T follicular helper cell (primary cell): ENCODE data around the gene CHD6.

Experiments used
- DNase-seq: peaks from one replicate; pipeline ENCODE4 v3.0.0-alpha.2; 2020; ENCODE audit warnings: low read depth

Gene CHD6

DNA sequence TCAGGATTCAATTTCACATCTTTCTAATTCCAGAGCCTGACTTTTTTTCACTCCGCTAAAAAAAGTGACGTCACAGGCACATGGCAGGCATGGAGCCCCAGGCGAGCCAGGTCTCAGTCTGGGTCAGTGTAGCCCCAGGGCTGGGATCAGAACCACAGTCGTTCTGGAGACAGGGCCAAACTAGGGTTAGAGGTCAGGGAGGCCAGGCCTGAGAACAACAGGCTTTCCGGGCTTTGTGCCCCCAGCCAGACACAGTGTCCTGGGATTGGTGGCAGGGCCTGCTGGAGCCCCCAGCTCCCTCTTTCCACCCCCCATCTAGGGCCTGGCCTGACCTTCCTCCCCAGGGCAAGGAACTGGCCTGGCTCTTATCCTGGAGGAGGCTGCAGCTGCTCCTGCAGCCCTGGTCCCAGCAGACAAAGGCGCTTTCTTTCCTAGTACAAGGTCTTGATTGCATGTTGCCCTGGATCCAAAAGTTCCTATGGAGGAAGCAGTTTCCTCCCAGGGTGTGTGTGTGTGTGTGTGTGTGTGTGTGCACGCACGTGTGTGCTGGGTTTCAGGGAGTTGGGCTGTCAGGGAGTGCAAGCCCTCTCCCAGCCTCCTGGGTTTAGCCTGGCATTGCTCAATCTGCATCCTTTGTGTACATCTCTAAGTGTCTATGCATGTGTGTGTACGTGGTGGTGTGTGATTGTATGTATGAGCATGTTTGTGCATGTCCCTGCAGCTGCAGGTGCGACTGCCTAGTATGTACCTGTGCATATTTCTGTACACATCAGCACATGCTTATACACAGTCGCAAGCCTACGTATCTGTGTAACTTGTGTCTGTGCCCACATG lies 225.1 kb downstream of the CHD6 start:
- DNase-seq = no peak

- DNase-seq = no peak
These were observed 225.9 kb downstream of the CHD6 start for GRCh38 chr20:41392295-41392694.

GRCh38 chr20:41391587-41392001 lies 226.6 kb downstream of the CHD6 start:
- DNase-seq = no peak

- DNase-seq = no peak
These were observed 227.3 kb downstream of the CHD6 start for GRCh38 chr20:41390889-41391288.

- no peak for DNase-seq
These were observed 230.7 kb downstream of the CHD6 start for GRCh38 chr20:41387444-41387851.

DNA sequence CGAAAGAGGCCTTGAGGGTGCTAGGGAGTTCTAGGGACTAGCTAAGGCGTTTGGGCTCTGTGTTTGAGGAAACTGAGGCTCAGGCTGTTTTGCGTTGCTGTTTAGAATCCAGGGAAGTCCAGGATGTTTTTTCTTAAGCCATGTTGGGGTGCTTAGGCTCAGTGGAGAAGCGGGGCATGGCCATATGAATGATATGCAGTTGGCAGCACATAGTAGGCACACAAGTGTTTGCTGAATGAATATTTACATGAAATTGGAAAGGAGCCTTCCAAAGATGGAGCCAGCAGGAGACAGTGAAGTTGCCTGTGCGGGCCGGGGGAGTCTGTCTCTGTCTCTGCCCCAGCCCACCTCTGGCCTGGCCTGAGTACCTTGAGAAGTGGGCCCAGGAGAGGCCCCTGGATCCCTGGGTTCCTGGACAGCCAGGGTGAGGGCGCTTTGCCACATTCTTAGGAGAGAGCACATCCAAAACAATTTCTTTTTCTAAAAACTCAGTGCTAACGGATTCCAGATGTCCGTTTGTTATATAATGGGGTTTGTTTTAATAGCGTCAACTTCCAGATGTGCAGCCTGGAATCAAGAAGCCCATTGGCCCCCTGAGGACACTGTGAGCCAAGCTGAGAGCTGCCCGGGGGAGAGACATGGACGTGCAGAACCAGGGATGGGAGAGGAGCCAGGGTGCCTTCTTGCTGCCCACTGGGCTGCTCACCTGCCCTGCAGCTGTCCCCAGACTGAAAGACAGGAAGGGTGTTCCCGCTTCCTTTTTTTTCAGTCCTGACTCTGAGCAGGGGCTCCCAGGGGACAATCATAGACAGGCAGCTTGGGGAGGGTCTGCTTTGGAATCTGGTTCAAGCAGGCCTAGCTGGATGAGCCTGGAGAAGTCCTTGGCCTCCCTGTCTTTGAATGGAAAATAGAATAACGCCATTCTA lies 231.4 kb downstream of the CHD6 start:
- no peak for DNase-seq

- DNase-seq = no peak
These were observed 235.3 kb downstream of the CHD6 start for GRCh38 chr20:41382791-41383305.

DNA sequence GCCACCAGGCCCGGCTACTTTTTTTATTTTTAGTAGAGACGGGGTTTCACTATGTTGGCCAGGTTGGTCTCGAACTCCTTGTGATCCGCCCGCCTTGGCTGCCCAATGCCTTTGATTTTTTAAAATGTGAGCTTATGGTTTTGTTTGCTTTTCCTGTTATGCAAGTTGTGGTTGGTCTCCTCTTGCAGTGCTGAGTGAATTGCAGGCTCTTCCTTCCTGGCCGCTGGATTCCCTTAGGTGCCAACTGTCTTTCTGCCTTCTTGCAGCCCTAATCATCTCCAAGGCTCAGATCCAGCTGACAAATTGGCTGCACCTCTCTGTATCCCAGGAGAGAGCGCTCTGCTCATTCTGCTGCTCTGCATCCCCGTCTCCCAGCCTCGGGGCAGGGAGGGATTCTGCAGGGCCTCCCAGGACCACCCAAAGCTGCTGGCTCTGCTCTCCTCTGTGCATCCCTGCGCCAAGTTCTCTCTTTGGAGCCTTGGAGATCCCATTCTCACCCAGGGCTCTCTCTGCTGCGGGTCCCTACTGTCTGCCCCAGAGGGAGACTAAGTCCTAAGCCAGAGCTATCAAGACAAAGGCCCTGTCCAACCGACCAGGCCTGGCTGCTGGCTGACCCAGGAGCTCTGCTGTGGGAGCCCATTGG lies 237.5 kb downstream of the CHD6 start:
- DNase-seq = no peak

DNA sequence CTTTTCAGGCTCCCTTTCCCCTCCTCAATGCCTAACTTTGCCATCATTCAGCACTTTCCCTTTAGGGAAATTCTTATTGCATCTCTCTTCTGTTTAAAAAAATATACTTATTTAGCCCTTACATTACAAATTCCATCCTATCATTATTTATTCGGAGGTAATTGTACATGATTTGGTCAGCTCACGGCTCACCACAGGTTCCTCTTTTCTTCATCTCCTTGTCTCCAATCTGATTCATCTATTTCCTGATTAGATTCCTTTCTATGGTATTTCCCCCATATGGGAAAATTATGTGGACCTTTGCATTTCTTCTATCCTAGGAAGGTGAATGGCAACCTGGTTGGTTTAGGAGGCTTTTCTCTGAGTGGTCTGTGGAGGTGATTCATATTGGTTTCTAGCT lies 238.6 kb downstream of the CHD6 start:
- DNase-seq = no peak

GRCh38 chr20:41377275-41377674 lies 240.9 kb downstream of the CHD6 start:
- no peak for DNase-seq

GRCh38 chr20:41376349-41376748 lies 241.8 kb downstream of the CHD6 start:
- DNase-seq = no peak

GRCh38 chr20:41375846-41376245 lies 242.3 kb downstream of the CHD6 start:
- DNase-seq = no peak

GRCh38 chr20:41373931-41374920 lies 244.0 kb downstream of the CHD6 start:
- DNase-seq = no peak

- no peak for DNase-seq
These were observed 244.9 kb downstream of the CHD6 start for GRCh38 chr20:41373251-41373783.

DNA sequence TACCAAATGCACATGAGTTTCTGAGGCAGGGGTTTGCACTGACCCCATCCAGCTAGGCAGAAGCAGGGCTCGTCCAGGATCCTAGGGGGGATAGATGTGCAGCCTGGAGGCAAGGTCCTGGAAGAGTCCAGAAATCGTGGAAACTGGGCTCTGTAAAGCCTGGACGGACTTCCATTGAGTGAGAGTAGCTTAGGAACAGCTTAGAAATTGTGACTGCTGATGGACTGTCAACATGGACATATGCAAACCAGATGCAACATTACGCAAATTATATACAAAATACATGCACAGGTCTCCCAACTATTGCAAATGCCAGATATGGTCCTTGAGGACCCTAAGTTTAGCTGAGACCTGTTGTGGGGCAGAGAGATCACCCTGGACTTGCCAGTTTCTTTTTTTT lies 246.8 kb downstream of the CHD6 start:
- no peak for DNase-seq

DNA sequence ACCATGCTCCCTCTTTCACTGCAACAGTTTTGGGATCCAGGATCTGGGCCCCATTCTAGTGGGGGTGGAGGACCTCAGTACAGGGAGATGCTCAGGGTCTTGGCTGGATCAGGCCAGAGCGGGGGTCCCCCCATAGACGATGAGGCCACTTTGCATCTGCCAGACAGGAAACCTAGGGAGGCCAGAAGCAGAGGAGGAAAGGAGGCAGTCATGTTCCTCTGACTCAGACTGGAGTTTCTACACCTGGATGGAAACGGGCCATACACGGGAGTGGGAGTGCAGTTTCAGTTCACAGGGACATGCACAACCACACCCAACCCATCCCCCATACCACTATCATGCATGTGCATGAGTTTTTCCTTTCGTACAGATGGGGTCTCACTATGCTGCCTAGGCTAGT lies 248.0 kb downstream of the CHD6 start:
- DNase-seq = no peak

- no peak for DNase-seq
These were observed 248.5 kb downstream of the CHD6 start for GRCh38 chr20:41369673-41370072.

GRCh38 chr20:41367956-41368355 lies 250.2 kb downstream of the CHD6 start:
- DNase-seq = no peak

DNA sequence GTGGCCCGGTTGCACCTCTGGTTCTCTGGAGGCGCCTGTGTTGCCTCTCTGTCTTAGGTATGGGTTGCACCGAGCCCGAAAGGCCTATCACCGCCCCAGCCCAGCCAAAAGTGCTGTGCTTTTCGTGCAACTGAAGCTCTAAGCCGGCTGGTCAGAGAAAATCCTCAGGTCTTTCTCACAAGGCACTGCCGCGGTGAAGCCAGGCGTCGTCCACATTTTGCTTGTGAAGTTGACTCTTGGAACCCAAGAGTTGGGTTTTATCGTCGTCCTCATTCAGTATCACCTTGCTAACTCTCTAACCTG lies 250.8 kb downstream of the CHD6 start:
- no peak for DNase-seq

DNA sequence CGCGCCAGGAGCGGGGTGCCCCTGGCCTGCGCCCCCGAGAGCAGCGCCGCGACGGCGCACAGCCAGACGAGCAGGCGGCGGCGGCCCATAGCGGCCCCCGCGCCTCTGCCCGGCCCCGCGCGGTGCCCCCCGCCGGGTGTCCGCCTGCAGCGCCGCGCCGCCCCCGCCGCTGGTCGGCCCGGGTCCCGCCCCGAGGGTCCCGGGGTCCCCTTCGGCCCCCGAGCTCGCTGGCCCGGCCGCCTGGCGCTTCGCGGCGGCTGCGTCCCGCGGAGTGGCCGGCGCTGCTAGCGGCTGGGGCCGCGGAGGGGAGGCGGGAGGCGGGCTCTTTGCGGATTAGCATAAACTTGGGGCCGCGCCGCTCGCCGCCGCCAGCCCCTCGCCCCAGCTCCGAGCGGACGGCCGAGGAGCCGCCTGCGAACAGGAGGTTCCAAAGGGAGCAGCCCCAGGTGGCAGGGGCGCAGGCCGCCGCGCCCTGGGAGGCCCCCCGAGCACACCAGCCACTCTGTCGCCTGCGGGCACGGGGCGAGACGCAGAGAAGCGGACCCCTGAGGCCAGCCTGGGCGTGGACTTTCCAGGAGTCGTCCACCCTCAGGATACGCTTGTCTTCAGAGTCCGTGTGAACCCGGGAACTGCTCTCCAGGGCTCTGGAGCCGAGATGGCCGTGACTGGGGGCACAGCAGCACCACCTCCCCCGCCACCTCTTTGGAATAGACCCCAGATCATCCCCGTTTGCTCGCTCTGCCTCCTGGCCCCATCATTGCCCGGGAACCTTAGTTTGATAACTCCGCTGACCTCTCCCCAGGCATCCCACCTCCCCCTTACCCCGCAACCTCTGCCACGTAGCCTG lies 251.4 kb downstream of the CHD6 start, which contains the start of gene EMILIN3:
Gene EMILIN3, minus strand, starts transcription at position 273 of the 847 bp plus-strand sequence. Its CDS starts 184 bp downstream, at position 89.
- DNase-seq = no peak
